ENCODE data around the gene MRPL47. TPM values are rescaled to one million over a fixed set of nuclear protein-coding genes. Genes with fewer than 3 reads are reported as not detected.

The MRPL47 gene
- total RNA-seq, 1 donor from 2014 or later, result 26.8 TPM

DNA sequence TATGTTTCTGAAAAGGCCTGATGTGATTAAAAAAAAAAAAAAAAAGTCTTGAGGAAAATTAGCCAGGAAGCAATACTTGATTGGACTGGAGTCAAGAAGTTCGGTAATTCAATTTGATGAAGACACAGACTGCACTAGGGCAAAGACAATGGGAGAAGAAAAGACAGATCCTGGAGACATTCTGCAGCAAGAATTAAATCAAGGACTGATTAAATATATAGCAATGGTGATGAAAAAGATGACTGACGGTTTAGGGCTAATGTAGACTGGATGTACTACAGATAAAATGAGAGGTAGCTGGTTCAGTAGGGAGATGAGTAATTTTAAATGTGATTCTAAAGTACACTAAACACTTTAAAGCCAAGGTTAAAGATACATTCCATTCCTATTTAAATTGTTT, 13.8 kb downstream of the MRPL47 start:
- DNase-seq, result no peak

DNA sequence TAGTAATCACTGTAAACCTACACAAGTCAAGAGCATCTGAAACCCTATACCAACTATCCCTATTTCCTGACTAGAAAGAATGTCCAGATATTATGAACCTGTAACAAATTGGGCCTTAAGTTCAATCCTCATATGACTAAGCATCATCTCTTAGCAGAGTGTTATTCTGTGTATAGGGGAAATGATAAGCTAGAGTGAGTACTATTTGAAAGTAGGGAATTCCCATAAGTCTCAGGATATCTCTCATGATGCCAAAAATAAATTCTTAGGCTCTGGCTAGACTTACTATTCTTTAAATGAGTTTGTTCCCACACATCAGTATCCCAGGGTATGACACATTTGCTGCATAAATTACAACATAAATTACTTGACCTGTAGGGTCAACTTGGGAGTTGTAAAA, 15.3 kb downstream of the MRPL47 start:
- peak; percentile 6 for DNase-seq

DNA sequence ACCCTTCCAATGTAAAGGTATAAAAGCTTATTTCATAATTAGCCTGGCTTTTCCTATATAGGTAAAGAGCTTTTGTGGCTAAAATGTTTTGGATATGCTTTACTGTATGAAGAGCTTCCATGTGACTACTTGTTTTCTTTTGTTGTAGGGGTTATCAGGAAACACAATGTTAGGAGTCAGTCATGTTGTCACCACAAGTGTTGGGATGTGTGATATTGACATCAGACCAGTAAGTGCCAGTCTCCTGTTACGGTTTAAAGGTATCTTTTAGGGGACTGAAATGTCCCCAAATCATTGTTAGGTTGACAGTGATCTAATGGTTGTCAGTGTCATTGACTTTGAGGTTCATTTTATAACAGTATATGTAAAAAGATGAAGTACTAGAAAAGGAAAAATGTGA, 23.4 kb downstream of the MRPL47 start:
- DNase-seq, result no peak

DNA sequence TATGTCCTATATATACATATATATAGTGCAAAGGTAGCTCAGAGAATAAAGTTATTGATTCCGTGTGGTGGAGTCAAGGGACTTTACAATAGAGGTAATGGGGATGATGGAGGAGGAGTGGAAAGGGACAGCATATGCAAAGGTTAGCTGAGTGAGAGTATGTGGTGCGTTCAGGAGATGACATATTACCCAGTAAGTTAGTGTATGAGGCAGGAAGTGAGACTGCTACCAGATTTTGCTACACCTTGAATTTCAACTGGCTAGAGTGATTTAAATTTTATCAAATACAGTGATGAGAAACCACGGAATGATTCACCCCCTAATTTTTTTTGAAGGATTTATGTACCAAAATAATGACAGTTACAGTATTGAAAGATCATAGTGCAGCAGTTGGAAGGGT, 38.9 kb downstream of the MRPL47 start:
- DNase-seq, result no peak

DNA sequence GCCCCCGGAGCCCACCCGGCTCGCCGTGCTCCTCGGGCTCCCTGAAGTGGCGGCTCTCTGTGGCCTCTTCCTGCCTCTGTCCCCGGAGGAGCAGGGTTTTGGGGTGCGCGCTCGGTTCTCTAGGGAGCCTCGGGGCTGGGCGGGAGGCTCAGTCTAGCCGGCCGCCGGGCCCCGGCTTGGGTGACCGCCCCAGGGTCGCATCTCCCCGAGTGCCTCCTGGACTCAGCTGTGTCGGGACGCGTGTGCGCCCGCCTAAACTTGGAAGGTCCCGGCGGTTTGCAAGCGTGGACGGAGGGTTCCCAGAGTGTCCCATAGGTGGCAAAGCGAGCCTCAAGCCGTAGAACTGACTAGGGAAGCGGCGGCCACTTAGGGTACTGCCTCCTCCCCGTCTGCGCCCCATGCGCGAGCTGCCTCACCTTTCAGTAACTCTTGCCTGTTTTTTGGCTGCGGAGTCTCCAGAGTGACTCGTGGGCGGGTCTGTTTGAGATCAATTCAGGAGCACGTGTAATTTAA, 41.1 kb downstream of the MRPL47 start:
- DNase-seq, result no peak

DNA sequence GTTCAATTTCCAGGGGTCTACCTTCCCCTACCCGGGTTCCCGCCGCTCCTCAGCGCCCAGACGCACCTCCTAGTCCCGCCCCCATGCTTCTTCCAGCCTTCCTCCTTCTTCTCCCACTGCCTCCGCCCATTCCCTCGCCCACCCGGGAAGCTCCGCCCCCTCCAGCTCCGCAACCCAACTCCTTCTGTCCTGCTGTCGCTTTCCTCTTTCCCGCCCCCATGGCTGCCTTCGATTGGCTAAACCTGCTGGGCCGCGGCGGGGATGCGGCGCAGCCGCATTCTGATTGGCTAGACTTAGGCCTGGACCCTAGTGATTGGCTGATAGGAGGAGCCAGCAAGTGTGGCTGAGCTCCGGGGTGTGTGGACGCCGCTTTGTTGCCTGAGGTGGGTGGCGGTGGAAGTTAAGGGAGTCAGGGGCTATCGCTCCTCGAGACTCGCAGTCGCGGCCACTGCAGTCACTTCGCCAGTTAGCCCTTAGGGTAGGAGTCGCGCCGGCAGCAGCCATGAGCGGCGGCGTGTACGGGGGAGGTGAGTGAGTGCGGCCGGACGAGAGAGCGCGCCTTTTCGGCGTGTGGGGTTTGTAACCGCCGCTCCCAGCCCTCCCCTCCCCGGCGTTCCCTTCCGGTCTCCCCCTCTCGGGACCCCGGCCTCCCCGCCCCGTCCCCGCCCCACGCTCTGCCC, 41.7 kb downstream of the MRPL47 start, which contains the start of gene ACTL6A:
Gene ACTL6A, plus strand, starts transcription at position 336 of the 680 bp plus-strand sequence. Its CDS starts 167 bp downstream, at position 503.
- peak; percentile 99 for DNase-seq

DNA sequence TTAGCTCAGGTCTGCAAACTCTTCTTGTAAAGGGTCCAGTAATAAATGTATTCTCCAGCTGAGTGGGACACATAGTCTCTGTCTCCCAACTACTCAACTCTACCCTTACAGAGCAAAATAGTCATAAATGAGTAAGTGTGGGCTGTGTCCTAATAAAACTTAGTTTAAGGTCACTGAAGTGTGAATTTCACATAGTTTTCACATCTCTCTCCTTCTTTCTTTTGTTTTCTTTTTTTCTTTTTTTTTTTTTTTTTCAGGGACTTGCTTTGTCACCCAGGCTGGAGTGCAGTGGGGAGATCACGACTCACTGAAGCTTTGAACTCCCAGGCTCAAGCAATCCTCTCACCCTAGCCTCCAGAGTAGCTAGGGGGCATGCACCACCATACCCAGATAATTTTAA, 43.6 kb downstream of the MRPL47 start:
- no peak for DNase-seq

DNA sequence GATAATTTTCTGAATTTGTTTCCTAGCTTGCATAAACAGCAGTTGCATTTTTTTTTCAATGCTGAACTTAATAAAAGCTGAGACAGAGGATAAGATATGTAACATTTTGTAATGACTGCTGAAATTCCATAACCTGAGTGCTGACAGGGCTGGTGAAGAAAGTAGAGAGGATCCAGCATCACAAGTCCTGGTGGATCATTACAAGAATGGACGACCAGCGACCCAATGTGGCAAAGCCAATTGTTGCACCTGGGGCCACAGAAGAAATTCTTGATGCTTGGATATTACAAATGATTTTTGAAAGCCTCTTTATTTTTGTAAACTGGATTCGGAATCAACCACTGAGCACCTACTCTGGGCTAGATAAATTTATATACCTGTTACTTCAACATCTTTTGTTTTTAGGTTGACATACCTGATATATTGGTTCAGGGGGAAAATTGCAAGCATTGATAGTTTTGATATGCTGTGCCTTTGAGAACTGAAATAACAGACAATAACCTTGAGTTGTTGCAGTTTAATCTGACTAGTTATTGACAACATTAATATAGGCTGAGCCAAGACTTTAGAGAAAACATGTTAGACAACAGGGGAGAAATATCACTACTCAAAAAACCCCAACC, 45.6 kb downstream of the MRPL47 start:
- DNase-seq, result peak; percentile 62

DNA sequence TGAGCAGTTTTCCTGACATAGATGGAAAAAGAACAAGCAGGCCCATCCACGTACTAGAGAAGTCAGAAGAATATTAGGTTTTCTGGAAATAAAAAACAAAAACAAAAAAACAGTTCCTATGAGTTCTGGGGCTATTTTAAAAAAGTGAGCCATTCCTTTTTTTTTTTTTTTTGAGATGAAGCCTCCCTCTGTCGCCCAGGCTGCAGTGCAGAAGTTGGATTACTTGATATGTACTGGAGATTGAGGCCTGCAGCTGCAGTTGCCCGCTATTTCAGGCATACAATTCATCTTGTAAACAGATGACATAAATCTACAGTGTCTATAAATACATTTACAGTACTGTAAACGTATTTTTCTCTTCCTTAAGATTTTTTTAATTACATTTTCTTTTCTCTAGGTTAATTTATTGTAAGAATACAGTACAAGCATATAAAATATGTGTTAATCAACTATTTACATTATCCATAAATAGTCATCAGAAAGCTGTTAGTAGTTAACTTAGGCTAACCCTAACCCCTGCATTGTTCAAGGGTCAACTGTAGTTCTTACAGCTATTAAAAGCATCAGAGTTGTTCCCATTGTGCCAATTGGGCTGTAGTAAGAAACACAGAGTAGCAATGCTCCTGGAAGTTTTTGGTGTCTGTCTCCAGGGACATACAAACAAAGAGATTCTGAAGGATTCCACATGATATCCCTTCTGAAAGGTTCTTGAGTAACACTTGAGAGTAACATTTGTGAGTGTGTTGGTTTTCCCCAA, 52.9 kb downstream of the MRPL47 start:
- DNase-seq, result peak; percentile 67

DNA sequence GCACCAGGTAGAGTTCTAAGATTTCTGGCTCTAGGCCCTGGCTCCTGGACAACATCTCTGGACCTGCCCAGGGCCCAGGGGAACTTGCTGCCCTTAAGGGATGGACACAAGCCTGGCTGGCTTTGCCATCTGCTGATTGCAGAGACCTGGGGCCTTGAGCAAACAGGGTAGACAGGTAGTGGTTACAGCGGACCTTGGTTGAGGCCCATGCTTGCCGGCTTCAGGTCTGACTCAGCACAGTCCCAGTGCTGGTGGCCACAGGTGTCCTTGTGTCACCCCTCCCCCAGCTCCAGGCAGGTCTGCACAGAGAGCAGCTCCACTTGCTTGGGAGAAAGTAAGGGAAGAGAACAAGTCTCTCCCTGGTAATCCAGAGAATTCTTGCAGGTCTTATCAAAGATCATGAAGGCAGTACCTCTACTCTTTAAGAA, 57.6 kb downstream of the MRPL47 start:
- DNase-seq, result no peak

DNA sequence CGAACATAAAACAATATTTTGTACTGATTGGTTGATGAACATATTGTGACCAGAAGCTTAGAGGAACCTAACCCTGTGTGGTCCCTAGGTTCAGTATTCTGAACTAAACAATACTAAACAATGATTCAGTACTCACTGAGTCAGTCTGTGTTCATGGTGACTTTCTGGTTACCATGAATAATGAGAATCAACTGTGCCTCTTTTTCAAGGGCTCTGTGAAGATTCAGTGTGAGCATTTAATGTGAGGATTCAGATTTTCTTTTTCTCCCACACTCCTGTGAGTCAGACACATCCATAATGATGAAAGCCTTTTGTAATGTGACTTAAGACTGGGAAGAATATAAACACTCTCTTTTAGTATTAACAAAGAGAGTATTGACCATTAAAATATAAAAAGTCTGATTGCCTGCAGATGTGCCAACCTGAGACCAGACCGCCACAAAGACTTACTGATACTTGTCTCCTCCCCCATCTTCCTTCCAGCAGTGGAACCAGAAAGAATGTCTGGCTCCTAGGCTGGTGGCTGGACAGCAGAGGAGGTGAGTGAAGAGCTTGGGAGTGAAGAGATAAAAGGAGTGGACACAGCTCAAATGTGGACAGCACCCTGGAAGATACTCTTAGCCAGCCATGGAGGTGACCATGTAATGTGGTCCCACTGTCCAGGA, 59.3 kb downstream of the MRPL47 start:
- no peak for DNase-seq

DNA sequence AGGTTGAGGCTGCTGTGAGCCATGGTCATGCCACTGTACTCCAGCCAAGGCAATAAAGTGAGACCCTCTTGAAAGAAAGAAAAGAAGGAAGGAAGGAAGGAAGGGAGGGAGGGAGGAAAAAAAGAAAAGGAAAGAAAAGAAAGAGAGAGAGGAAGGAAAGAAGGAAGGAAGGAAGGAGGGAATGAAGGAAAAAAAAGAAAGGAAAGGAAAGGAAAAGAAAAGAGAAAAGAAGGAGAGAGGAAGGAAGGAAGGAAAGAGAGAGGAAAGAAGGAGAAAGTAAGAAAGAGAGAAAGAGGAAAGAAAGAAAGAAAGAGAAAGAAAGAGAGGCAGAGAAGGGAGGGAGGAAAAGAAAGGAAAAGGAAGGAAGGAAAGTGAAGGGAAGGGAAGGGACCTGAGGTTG, 62.1 kb downstream of the MRPL47 start:
- DNase-seq, result no peak

DNA sequence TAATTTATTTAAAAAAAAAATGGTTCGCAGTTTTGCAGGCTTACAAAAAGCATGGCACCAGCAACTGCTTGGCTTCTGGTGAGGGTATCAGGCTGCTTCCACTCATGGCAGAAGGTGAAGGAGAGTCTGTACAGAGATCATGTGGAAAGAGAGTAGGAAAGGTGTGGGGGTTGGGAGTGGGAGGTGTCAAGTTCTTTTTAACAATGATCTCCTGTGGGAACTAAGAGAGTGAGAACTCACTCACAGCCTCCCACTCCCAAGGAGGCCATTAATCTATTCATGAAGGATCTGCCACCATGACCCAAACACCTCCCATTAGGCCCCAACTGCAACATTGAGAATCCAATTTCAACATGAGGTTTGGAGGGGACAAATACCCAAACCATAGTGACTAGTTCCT, 62.8 kb downstream of the MRPL47 start:
- DNase-seq, result no peak

DNA sequence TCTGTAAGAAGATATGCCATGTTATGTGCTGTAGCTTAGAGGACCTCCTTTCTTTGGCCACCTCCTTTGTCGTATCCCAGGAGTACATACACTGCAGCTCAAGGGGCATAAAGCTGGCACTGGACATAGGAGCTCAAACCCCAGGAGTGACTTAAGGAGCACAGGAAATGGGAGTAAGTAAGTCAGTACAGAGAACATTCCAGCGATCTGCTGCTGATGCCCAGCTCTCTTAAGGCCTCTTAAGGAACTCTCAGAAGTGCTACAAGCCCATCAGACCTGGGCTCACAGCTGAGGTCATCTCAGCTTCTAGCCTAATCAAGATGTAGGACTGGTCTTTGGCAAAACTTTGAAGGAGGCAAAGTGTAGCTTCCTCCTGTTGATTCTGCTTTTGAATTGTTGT, 63.3 kb downstream of the MRPL47 start:
- DNase-seq, result no peak

Small RNA genes within 50 kb of the gene (small RNA-seq; reads per million reads assigned to genes)
- gene AC090425.1 (ENCODE audit: low replicate concordance), result not detected
- gene RF01210 (ENCODE audit: low replicate concordance), result not detected

Other genes with a start within 250 kb of the MRPL47 start
- 57.4 TPM for gene GNB4, start 153.2 kb downstream of the MRPL47 start, total RNA-seq
- 45.8 TPM for gene ACTL6A, start 41.7 kb downstream of the MRPL47 start, total RNA-seq
- gene NDUFB5, start 156 bp upstream of the MRPL47 start, total RNA-seq, result 142 TPM
- 12.6 TPM for gene USP13, start 48.4 kb upstream of the MRPL47 start, total RNA-seq

All from skin of body (tissue), 3 donors.